Fibroblast of villous mesenchyme (primary cell): ENCODE measurements around the gene IFNA5. TPM values are rescaled to one million over a fixed set of nuclear protein-coding genes. Genes with fewer than 3 reads are reported as not detected.

Source experiments
- DNase-seq: peaks from one replicate; pipeline ENCODE4 v3.0.0-alpha.2; 2010; ENCODE audit warnings: low read depth
- H3K4me3 ChIP-seq: 2 replicates; pipeline ENCODE4 v1.5.1; 2011; ENCODE audit warnings: low read depth, mild to moderate bottlenecking, low read length
- CTCF ChIP-seq: IDR thresholded peaks from 2 replicates; pipeline ENCODE4 v1.5.1; 2012; ENCODE audit warnings: low read depth, mild to moderate bottlenecking, low read length; ENCODE audit not compliant: insufficient read depth
- total RNA-seq: library from RNA; depleted of rRNA; stranded (reverse); fragments of >200 nt; gene quantifications from 2 replicates; pipeline ENCODE4 v1.2.3, GENCODE V29; 2012

The IFNA5 gene
- total RNA-seq, 1 donor, result under 0.01 TPM

GRCh38 chr9:21268347-21268657, 36.8 kb downstream of the IFNA5 start:
- no peak for DNase-seq
- no peak for TF ChIP-seq CTCF
- H3K4me3 ChIP-seq, result no peak overlapping the region

- no peak for TF ChIP-seq CTCF
- DNase-seq, result no peak
- no peak overlapping the region for H3K4me3 ChIP-seq
These were observed 37.4 kb downstream of the IFNA5 start for GRCh38 chr9:21267485-21268346.

- no peak for TF ChIP-seq CTCF
- no peak for DNase-seq
- no peak overlapping the region for H3K4me3 ChIP-seq
These were observed 38.2 kb downstream of the IFNA5 start for GRCh38 chr9:21266733-21267484.

- no peak for DNase-seq
- TF ChIP-seq CTCF, result no peak
- H3K4me3 ChIP-seq, result no peak overlapping the region
These were observed 39.5 kb downstream of the IFNA5 start for GRCh38 chr9:21265421-21266189.

GRCh38 chr9:21255538-21256212, 49.4 kb downstream of the IFNA5 start:
- DNase-seq, result no peak
- no peak overlapping the region for H3K4me3 ChIP-seq
- TF ChIP-seq CTCF, result no peak

Other genes starting within 250 kb of the IFNA5 start
- gene IFNB1, start 227.4 kb downstream of the IFNA5 start, total RNA-seq, result not detected in 2 replicates
- gene IFNW1, start 163.5 kb downstream of the IFNA5 start, total RNA-seq, result not detected in 2 replicates
- not detected in 2 replicates for gene IFNA21, start 138.7 kb downstream of the IFNA5 start, total RNA-seq
- gene IFNA4, start 117.7 kb downstream of the IFNA5 start, total RNA-seq, result not detected in 2 replicates
- not detected in 2 replicates for gene IFNA7, start 103.1 kb downstream of the IFNA5 start, total RNA-seq
- not detected in 2 replicates for gene IFNA10, start 98.2 kb downstream of the IFNA5 start, total RNA-seq
- not detected in 2 replicates for gene IFNA16, start 88.0 kb downstream of the IFNA5 start, total RNA-seq
- gene IFNA17, start 77.1 kb downstream of the IFNA5 start, total RNA-seq, result not detected in 2 replicates
- not detected in 2 replicates for gene IFNA14, start 65.3 kb downstream of the IFNA5 start, total RNA-seq
- 34.8 and 57.9 TPM in 2 replicates for gene KLHL9, start 30.1 kb upstream of the IFNA5 start, total RNA-seq
- not detected in 2 replicates for gene IFNA6, start 45.6 kb upstream of the IFNA5 start, total RNA-seq
- gene IFNA13, start 62.7 kb upstream of the IFNA5 start, total RNA-seq, result not detected in 2 replicates
- gene IFNA2, start 80.1 kb upstream of the IFNA5 start, total RNA-seq, result not detected in 2 replicates
- gene IFNA8, start 103.8 kb upstream of the IFNA5 start, total RNA-seq, result not detected in 2 replicates
- not detected in 2 replicates for gene IFNA1, start 135.1 kb upstream of the IFNA5 start, total RNA-seq
- 1.7 and 2.3 TPM in 2 replicates for gene IFNE, start 177.0 kb upstream of the IFNA5 start, total RNA-seq